Natural killer cell treated with Interleukin-12 subunit alpha and Interleukin-12 subunit beta and Interleukin-15 and Interleukin-18, amount 100 ng/mL, for 72 hours (primary cell): ENCODE data around the gene SCN9A. TPM values are rescaled to one million over a fixed set of nuclear protein-coding genes. Genes with fewer than 3 reads are reported as not detected.
"Not testable (repeated sequence)": the region's sequence is repeated elsewhere in the genome, so short reads cannot be mapped to it uniquely, and the experiment has no call there.

ENCODE experiments used
- ATAC-seq, 2 donors: fragments of 150-1000 bp; cut with Tn5 transposase in 1 of 2; sonication (Bioruptor Pico), chemical (Tn5 transposase) in 1 of 2; 2 replicates each; pipeline ENCODE4 v1.10.0; 2021
- DNase-seq: peaks from one replicate; pipeline ENCODE4 v3.0.0; 2022; ENCODE audit warnings: low spot score
- H3K27ac Mint-ChIP-seq, 2 donors: 1 replicate in 1 of 2; 2 replicates in 1 of 2; pipeline ENCODE4 v1.8.0; 2022; ENCODE audit warnings: mixed read lengths in 2 of 2, mild to moderate bottlenecking in 1 of 2, moderate library complexity in 1 of 2
- H3K27me3 Mint-ChIP-seq, 2 donors: 1 replicate in 1 of 2; 2 replicates in 1 of 2; pipeline ENCODE4 v1.8.0; 2022; ENCODE audit warnings: mixed read lengths in 2 of 2
- H3K36me3 Mint-ChIP-seq: one replicate; pipeline ENCODE4 v1.8.0; 2022; ENCODE audit warnings: mixed read lengths
- H3K4me1 Mint-ChIP-seq, 2 donors: 1 replicate in 1 of 2; 2 replicates in 1 of 2; pipeline ENCODE4 v1.8.0; 2022; ENCODE audit warnings: low read depth in 2 of 2, mixed read lengths in 2 of 2, mild to moderate bottlenecking in 1 of 2
- H3K4me3 Mint-ChIP-seq: one replicate; pipeline ENCODE4 v1.8.0; 2022; ENCODE audit warnings: mixed read lengths
- H3K9me3 Mint-ChIP-seq: 2 replicates; pipeline ENCODE4 v1.8.0; 2022; ENCODE audit warnings: mixed read lengths
- total RNA-seq, 2 donors: library from RNA; stranded (reverse); gene quantifications; one replicate each; pipeline ENCODE4 v1.2.3, GENCODE V29; 2022

SCN9A gene
- total RNA-seq, 2 donors from 2014 or later, result 0.17 to 1.0 TPM

- H3K4me1 Mint-ChIP-seq, result no peaks in the 10 kb centered on the region
- ATAC-seq, result no peak
Observed at GRCh38 chr2:166234112-166234846, 141.5 kb downstream of the SCN9A start.

DNA sequence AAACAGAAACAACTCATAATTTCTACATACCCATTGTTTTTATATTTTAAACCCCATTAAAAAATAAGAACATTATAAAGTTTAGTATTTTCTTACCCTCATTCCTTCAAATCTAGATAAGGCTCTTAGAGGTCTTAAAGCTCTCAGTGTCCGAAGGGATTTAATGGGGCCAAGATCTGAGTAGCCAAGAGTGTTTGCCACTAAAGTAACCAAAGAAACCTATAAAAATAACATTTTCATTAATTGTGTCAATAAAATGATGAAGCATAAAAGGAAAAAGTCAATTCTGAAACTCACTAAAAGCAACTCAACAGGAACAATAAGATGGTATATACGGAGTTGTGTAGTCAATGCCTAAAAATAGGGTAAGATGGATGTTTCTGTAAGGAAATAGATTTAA is 142.5 kb downstream of the SCN9A start:
- ATAC-seq (no peak), DNase-seq (no peak)
- Mint-ChIP-seq H3K27ac (no peak overlapping the region), H3K9me3 (no peaks in the 10 kb centered on the region), H3K4me1 (no peaks in the 10 kb centered on the region), H3K36me3 (no peaks in the 10 kb centered on the region), H3K27me3 (no peaks in the 10 kb centered on the region), H3K4me3 (no peak overlapping the region)

More at GRCh38 chr2:166234112-166234846, 141.5 kb downstream of the SCN9A start:
- Mint-ChIP-seq H3K4me3 (no peak overlapping the region), H3K27me3 (no peaks in the 10 kb centered on the region), H3K36me3 (no peaks in the 10 kb centered on the region), H3K9me3 (no peaks in the 10 kb centered on the region), H3K27ac (no peak overlapping the region)
- DNase-seq, result no peak

- H3K9me3 Mint-ChIP-seq, result no peaks in the 10 kb centered on the region
- H3K4me3 Mint-ChIP-seq, result no peak overlapping the region
- H3K27ac Mint-ChIP-seq, result no peak overlapping the region
- no peaks in the 10 kb centered on the region for H3K4me1 Mint-ChIP-seq
- DNase-seq, result no peak
- ATAC-seq, result no peak
- no peaks in the 10 kb centered on the region for H3K27me3 Mint-ChIP-seq
- no peaks in the 10 kb centered on the region for H3K36me3 Mint-ChIP-seq
Observed at GRCh38 chr2:166230724-166231070, 145.0 kb downstream of the SCN9A start.

DNA sequence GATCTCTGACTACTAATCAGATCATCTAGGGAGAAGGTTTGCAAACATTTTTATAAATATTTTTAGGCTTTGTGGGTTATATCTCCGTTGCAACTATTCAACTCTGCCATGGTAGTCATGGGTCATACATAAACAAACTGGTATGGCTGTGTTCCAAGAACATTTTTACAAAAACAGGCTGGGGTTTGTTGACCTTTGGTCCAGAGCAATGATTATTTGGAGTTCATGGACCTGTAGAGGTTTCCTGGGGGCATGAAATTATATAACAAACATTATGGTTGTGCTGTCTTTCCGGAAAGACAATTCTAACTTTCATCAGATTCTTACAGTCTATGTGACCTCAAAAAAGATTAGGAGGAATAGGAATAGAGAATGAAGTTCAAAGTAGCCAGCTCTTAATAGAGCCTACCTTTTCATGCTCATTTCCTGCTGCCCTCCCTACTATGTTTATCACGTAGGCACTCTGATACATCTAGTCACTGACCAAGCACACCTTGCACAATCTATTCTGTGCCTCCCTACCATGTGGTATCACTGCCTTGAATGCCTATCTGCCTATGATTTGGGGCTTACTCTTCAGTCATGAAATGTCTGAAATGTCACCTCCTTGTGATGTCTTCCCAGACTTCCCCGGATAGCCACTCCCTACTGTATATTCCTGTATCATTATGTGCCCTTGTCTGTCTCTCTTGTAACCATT is 145.6 kb downstream of the SCN9A start:
- ATAC-seq (no peak), DNase-seq (no peak)
- no peaks in the 10 kb centered on the region for H3K36me3 Mint-ChIP-seq
- H3K4me3 Mint-ChIP-seq, result no peak overlapping the region
- H3K27ac Mint-ChIP-seq, result no peak overlapping the region
- no peaks in the 10 kb centered on the region for H3K4me1 Mint-ChIP-seq
- no peaks in the 10 kb centered on the region for H3K9me3 Mint-ChIP-seq
- no peaks in the 10 kb centered on the region for H3K27me3 Mint-ChIP-seq

GRCh38 chr2:166229678-166230023 is 146.1 kb downstream of the SCN9A start:
- Mint-ChIP-seq H3K4me1 (no peaks in the 10 kb centered on the region), H3K4me3 (no peak overlapping the region), H3K9me3 (no peaks in the 10 kb centered on the region), H3K27ac (no peak overlapping the region), H3K27me3 (no peaks in the 10 kb centered on the region), H3K36me3 (no peaks in the 10 kb centered on the region)
- no peak for DNase-seq
- ATAC-seq, result no peak

DNA sequence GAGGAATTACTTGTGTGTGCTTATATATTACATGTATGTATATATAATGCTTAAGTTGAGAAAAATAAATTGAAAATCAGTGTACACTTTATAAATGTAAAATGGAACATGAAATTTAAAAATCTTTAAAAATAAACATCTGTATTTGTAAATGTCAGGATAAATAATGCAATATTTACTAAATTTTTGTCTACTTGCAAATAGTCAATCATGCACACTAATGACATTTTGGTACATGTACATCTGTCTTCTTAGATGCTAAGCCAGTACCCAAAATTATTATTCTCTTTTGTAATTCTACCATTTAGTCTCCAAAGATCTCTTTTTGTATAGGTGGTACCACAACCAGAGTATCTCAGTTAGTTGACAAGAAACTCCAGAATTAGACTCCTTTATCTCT is 151.5 kb downstream of the SCN9A start:
- no peak overlapping the region for H3K27ac Mint-ChIP-seq
- no peaks in the 10 kb centered on the region for H3K27me3 Mint-ChIP-seq
- DNase-seq (no peak), ATAC-seq (no peak)
- H3K9me3 Mint-ChIP-seq, result peaks cover 4% of the 10 kb centered on the region
- H3K4me3 Mint-ChIP-seq, result no peak overlapping the region
- H3K36me3 Mint-ChIP-seq, result no peaks in the 10 kb centered on the region
- no peaks in the 10 kb centered on the region for H3K4me1 Mint-ChIP-seq

DNA sequence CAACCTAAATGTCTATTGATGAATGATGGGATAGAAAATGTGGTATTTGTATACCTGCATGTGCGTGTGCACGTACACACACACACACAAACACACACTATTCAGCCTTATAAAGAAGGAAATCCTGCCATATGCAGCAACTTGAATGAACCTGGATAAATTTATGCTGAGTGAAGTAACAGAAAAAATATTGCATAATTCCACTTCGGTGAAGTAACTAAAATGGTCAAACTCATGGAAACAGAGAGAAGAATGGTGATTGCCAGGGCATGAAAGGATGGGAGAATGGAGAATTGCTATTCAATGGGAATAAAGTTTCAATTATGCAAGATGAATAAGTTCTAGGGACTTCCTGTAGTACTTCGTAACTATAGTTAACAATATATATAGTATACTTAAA is 152.4 kb downstream of the SCN9A start:
- no peaks in the 10 kb centered on the region for H3K36me3 Mint-ChIP-seq
- no peaks in the 10 kb centered on the region for H3K27me3 Mint-ChIP-seq
- DNase-seq (no peak), ATAC-seq (no peak)
- no peaks in the 10 kb centered on the region for H3K4me1 Mint-ChIP-seq
- H3K9me3 Mint-ChIP-seq, result peaks cover 4% of the 10 kb centered on the region
- no peak overlapping the region for H3K4me3 Mint-ChIP-seq
- no peak overlapping the region for H3K27ac Mint-ChIP-seq

GRCh38 chr2:166211079-166211478 is 164.7 kb downstream of the SCN9A start:
- no peak for DNase-seq
- H3K27me3 Mint-ChIP-seq, result no peaks in the 10 kb centered on the region
- H3K4me1 Mint-ChIP-seq, result no peaks in the 10 kb centered on the region
- ATAC-seq, result no peak
- no peak overlapping the region for H3K27ac Mint-ChIP-seq
- H3K4me3 Mint-ChIP-seq, result no peak overlapping the region
- H3K9me3 Mint-ChIP-seq, result peaks cover 22% of the 10 kb centered on the region
- H3K36me3 Mint-ChIP-seq, result peaks cover 15% of the 10 kb centered on the region

DNA sequence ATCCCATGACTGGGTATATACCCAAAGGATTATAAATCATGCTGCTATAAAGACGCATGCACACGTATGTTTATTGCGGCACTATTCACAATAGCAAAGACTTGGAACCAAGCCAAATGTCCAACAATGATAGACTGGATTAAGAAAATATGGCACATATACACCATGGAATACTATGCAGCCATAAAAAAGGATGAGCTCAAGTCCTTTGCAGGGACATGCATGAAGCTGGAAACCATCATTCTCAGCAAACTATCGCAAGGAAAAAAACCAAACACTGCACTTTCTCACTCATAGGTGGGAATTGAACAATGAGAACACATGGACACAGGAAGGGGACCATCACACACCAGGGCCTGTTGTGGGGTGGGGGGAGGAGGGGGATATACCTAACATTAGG is 165.8 kb downstream of the SCN9A start:
- H3K4me1 Mint-ChIP-seq, H3K27me3 Mint-ChIP-seq, ATAC-seq, DNase-seq, H3K27ac Mint-ChIP-seq, H3K4me3 Mint-ChIP-seq: not testable (repeated sequence)
- Mint-ChIP-seq H3K36me3 (peaks cover 10% of the 10 kb centered on the region), H3K9me3 (peaks cover 19% of the 10 kb centered on the region)

DNA sequence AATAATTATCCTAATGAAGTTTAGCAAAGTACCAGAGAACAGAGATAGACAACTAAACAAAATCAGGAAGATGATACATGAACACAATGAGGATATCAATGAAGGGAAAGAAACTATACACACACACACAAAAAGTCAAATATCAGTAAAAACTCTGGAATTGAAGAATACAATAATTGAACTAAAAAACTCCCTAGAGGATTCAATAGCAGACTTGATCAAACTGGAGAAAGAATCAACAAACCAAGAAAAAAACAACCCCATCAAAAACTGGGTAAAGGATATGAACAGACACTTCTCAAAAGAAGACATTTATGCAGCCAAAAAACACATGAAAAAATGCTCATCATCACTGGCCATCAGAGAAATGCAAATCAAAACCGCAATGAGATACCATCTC is 166.4 kb downstream of the SCN9A start:
- DNase-seq, ATAC-seq, H3K4me1 Mint-ChIP-seq, H3K27ac Mint-ChIP-seq, H3K4me3 Mint-ChIP-seq, H3K27me3 Mint-ChIP-seq: not testable (repeated sequence)
- peaks cover 16% of the 10 kb centered on the region for H3K9me3 Mint-ChIP-seq
- H3K36me3 Mint-ChIP-seq, result peaks cover 10% of the 10 kb centered on the region

GRCh38 chr2:166206153-166206552 is 169.6 kb downstream of the SCN9A start:
- DNase-seq, H3K27ac Mint-ChIP-seq, ATAC-seq, H3K9me3 Mint-ChIP-seq, H3K27me3 Mint-ChIP-seq, H3K4me1 Mint-ChIP-seq, H3K4me3 Mint-ChIP-seq: not testable (repeated sequence)
- H3K36me3 Mint-ChIP-seq, result peaks cover 10% of the 10 kb centered on the region

GRCh38 chr2:166202778-166203177 is 173.0 kb downstream of the SCN9A start:
- peaks cover 4% of the 10 kb centered on the region for H3K36me3 Mint-ChIP-seq
- no peaks in the 10 kb centered on the region for H3K4me1 Mint-ChIP-seq
- H3K9me3 Mint-ChIP-seq, result peaks cover 3% of the 10 kb centered on the region
- H3K4me3 Mint-ChIP-seq, result no peak overlapping the region
- no peaks in the 10 kb centered on the region for H3K27me3 Mint-ChIP-seq
- ATAC-seq, result no peak
- H3K27ac Mint-ChIP-seq, result no peak overlapping the region
- no peak for DNase-seq

- Mint-ChIP-seq H3K36me3 (peaks cover 4% of the 10 kb centered on the region), H3K27ac (no peak overlapping the region), H3K9me3 (no peaks in the 10 kb centered on the region), H3K4me3 (no peak overlapping the region), H3K4me1 (no peaks in the 10 kb centered on the region), H3K27me3 (no peaks in the 10 kb centered on the region)
- ATAC-seq (no peak), DNase-seq (no peak)
Observed at GRCh38 chr2:166197446-166197845, 178.3 kb downstream of the SCN9A start.

GRCh38 chr2:166193407-166193806 is 182.3 kb downstream of the SCN9A start:
- H3K27me3 Mint-ChIP-seq, result no peaks in the 10 kb centered on the region
- ATAC-seq, result no peak
- H3K4me1 Mint-ChIP-seq, result no peaks in the 10 kb centered on the region
- H3K27ac Mint-ChIP-seq, result no peak overlapping the region
- DNase-seq, result no peak
- H3K4me3 Mint-ChIP-seq, result no peak overlapping the region
- no peaks in the 10 kb centered on the region for H3K9me3 Mint-ChIP-seq
- no peaks in the 10 kb centered on the region for H3K36me3 Mint-ChIP-seq

- H3K27ac Mint-ChIP-seq, result no peak overlapping the region
- H3K4me1 Mint-ChIP-seq, result no peaks in the 10 kb centered on the region
- H3K4me3 Mint-ChIP-seq, result no peak overlapping the region
- ATAC-seq (no peak), DNase-seq (no peak)
- no peaks in the 10 kb centered on the region for H3K36me3 Mint-ChIP-seq
- no peaks in the 10 kb centered on the region for H3K9me3 Mint-ChIP-seq
- H3K27me3 Mint-ChIP-seq, result no peaks in the 10 kb centered on the region
Observed at GRCh38 chr2:166188084-166188483, 187.7 kb downstream of the SCN9A start.
